Activated naive CD4-positive, alpha-beta T cell (primary cell): ENCODE data around the gene ABCB8.

Experiments
- DNase-seq, 4 experiments: peaks; one replicate each; lab custom pipeline; 2025; lab: John Stamatoyannopoulos, UW

ABCB8 gene

DNA sequence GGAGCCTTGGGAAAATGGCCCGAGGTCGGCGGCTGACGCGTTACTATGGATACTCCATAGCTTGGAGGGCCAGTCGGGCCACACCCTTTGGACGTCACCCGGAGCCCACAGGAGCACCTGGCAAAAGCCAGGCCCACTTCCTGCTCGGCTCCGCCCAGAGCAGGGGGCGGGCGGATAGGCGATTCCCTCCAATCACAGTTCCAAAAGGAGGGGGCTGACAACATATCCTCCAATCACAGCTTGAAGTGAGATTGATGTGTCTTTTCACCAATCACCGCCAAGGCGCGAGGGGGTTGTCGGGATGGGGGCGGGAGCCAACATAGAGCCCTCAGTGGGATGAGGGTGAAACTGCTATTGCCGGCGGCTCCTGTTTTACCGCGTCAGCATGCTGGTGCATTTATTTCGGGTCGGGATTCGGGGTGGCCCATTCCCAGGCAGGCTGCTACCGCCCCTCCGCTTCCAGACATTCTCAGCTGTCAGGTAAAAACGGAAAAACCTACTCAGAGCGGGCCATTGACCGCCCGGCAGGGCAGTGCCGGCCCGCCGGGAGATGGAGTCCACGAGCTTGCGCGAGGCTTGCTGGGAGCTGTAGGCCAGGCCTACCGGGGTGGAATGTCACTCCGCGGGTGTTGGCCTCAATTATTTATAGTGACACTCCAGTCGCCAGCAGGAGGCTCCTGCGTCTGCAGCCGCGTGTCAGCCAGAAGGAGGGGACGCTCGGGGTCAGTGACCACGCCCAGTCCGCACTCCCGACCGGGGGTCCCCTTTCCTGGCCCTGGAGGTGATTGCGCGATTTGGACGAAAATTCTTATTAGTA, at the start of gene ABCB8:
Gene ABCB8 (plus strand): TSS at position 320 of the 817 bp plus-strand sequence. CDS start 66 bp downstream, at position 386.
- DNase-seq: peak; percentile 88 to 95 (median 92)

- no peak for DNase-seq
These were observed 48.4 kb upstream of the ABCB8 start for GRCh38 chr7:150979713-150980390.

GRCh38 chr7:150980663-150981062, 47.6 kb upstream of the ABCB8 start:
- no peak for DNase-seq

- DNase-seq: no peak
These were observed 46.6 kb upstream of the ABCB8 start for GRCh38 chr7:150981644-150982043.

- DNase-seq: no peak
These were observed 45.9 kb upstream of the ABCB8 start for GRCh38 chr7:150982351-150982750.

GRCh38 chr7:150983893-150984368, 44.3 kb upstream of the ABCB8 start:
- no peak for DNase-seq

- peak in 2 of 4 experiments; percentile 13 to 27 for DNase-seq
These were observed 42.1 kb upstream of the ABCB8 start for GRCh38 chr7:150986099-150986512.

- DNase-seq: no peak
These were observed 41.7 kb upstream of the ABCB8 start for GRCh38 chr7:150986556-150986955.

DNA sequence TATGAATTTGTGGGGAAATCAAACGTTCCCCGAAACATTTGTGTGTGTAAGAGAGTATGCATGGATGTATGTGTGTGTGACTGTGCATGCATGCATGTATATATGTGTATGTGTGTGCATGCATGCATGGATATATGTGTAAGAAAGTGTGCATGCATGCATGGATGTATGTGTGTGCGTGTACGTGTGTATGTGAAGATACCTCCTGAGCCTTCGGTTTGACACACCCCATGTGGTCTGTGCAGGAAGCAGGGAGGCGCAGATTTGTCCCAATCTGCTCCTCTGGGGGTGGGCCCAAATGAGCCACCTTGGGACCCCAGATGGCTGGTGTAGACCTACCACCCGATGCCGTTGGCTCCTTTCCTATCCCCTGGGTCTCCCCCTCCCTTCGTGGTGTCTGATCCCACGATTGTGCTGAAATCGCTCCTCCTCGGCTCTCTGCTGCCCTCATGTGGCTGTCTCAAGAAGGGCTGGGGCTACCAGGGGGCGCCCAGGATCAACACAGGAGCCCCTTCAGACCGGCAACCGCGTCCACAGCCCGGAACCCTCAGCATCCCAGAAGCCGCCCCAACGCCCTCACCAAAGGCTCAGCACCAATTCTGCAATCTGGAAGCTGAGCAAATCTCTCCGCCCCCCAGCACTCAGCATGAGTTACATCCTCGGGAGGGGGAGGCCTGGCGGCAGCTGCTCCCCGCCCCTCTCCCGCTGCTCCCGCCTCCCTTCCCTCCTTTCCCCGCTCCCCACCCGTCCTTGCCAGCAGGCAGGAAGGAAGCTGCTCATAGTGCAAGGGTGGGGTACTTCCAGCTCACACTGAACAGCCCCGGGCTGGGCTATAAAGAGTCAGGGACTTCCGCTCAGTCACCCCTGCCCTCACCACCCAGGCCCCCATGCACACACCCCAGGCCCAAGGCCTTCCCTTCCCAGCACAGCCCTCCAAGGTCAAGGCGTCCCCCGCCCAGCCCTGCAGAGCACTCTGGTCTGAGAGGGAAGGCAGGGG, 39.7 kb upstream of the ABCB8 start:
- peak; percentile 29 to 58 (median 43) for DNase-seq

DNA sequence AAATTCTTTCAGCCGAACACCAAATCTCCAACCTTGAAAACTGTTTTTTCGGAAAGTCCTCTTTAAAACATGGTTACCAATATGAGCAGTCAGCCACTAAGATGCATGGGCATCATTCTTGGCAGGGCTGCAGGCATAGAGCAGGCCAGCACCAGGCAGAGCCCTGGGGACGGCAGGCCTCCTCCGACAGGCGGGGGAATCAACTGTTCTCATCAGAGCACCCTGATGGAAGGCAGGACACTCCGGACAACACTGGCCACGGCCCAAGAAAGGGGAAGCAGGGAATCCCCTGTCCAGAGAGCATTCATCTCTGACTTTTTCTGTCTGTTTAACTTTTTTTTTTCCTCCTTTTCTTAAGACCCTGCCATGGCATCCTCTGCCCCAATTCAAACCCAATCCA, 38.8 kb upstream of the ABCB8 start:
- no peak for DNase-seq

GRCh38 chr7:150990416-150991186, 37.6 kb upstream of the ABCB8 start, which contains the start of gene NOS3:
NOS3 (plus strand) TSS chr7:150991017; CDS start chr7:150993804, 2,787 bp downstream.
- no peak for DNase-seq

- DNase-seq: no peak
These were observed 36.1 kb upstream of the ABCB8 start for GRCh38 chr7:150992051-150992640.

- no peak for DNase-seq
These were observed 35.4 kb upstream of the ABCB8 start for GRCh38 chr7:150992833-150993302.

GRCh38 chr7:150993511-150993910, 34.7 kb upstream of the ABCB8 start:
- DNase-seq: no peak

DNA sequence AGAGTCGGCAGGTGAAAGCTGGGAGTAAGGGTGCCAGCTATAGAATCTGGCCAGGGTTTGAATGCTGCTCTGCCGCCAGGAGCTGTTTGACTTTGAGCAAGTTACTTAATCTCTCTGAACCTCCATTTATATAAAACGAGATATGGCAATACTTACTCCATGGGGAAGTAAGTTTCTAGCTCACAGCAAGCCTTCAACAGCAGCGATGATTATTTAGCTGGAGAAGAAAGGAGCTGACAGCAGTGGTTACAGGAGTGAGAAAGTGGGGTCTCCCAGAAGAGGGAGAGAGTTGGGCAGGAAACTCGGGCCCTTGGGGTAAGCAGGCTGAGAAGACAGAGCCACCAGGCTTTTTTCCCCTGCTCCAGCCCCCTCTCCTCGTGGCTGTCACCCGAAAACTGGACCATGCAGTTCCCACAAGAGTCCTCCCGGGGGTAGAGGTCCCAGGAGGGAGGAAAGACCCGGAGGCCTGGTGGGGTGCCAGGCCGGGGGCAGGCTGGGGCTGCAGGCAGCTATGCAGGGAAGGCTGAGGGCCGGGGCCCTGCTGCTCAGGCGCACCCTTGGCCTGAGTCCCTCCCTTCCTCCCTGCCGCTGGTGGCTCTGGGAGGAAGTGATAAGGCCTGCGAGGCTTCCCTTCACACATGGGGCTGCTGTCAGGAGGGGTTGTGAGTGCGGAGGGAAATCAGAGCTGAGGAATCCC, 34.0 kb upstream of the ABCB8 start:
- DNase-seq: no peak

DNA sequence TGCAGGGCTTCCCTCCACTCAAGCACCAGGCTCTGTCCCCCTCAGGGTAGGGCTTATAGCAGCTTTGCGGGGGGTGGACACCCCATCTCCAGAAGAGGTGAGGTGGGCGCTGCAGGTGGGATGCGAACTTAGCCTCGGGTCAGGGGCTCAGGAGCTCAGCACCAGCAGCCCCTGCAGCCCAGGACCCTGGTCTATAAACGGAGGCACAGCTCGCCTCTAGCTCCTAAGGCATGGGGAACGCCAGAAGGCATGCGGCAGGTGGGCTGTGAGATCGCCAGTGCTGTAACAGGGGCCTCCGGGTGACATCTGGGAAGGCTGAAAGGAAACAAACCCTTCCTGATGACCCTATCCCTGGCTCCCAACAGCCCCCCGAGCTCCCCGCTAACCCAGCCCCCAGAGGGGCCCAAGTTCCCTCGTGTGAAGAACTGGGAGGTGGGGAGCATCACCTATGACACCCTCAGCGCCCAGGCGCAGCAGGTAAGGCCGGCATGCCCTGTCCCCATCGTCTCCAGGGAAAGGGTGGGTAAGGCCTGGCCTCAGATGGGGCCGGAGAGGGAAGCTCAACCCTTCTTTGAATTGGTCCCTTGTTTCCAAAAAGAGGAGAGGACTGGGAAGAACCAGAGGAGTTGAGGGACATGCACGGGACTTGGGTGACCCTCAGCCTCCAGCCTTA, 33.3 kb upstream of the ABCB8 start:
- DNase-seq: no peak

GRCh38 chr7:150996376-150997074, 31.7 kb upstream of the ABCB8 start:
- DNase-seq: no peak

DNA sequence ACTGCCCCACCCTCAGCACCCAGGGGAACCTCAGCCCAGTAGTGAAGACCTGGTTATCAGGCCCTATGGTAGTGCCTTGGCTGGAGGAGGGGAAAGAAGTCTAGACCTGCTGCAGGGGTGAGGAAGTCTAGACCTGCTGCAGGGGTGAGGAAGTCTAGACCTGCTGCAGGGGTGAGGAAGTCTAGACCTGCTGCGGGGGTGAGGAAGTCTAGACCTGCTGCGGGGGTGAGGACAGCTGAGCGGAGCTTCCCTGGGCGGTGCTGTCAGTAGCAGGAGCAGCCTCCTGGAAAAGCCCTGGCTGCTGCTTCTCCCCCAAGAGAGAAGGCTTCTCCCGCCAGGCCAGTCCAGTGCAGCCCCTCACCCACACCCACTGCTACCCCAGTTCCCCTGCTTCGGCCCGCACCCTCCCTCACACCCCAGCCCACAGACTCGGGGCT, 31.2 kb upstream of the ABCB8 start:
- no peak for DNase-seq

DNA sequence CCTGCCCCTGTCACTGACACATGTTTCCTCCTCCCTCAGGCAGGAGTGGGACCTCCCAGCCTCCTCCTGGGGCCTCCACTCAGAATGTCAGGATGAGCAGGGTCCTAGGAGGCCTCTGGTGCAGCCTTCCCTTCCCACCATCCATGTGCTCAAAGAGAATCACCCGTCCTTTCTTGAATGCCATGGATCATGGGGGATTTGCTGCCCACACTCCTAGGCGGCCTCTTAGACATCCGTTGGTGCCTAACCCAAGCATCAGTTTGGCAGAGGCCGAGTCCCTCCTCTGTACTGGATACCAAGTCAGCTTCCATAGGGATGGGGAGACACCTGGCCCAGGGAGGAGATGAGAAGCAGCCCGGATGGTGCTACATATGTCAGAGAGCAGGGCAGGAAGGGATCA, 30.4 kb upstream of the ABCB8 start:
- no peak for DNase-seq
